Vagina (tissue), 2 donors: Measurements from ENCODE around the gene CRAT.

Experiments
- POLR2A ChIP-seq, 2 donors: fragments of 450-650 bp; IDR thresholded peaks; one replicate each; pipeline ENCODE4 v1.6.1; 2017; ENCODE audit warnings: antibody characterized with exemption in 2 of 2, mild to moderate bottlenecking in 2 of 2, moderate library complexity in 2 of 2
- POLR2AphosphoS5 ChIP-seq, 2 donors: sonication (generic); formaldehyde crosslinking; IDR thresholded peaks; one replicate each; pipeline ENCODE4 v1.9.0; 2017; ENCODE audit warnings: antibody characterized with exemption in 2 of 2, mild to moderate bottlenecking in 2 of 2, low read depth in 1 of 2; ENCODE audit not compliant: insufficient read depth in 1 of 2
- TF ChIP-seq, protein P1 (sequence below), 3 experiments: fragments of 450-650 bp in 2 of 3; fragments of 200-600 bp in 1 of 3; sonication (generic) in 1 of 3; IDR thresholded peaks; one replicate each; pipeline ENCODE4 v1.5.1; 2017 to 2019; ENCODE audit warnings: antibody characterized with exemption in 3 of 3, mild to moderate bottlenecking in 2 of 3, moderate library complexity in 2 of 3

DNA sequence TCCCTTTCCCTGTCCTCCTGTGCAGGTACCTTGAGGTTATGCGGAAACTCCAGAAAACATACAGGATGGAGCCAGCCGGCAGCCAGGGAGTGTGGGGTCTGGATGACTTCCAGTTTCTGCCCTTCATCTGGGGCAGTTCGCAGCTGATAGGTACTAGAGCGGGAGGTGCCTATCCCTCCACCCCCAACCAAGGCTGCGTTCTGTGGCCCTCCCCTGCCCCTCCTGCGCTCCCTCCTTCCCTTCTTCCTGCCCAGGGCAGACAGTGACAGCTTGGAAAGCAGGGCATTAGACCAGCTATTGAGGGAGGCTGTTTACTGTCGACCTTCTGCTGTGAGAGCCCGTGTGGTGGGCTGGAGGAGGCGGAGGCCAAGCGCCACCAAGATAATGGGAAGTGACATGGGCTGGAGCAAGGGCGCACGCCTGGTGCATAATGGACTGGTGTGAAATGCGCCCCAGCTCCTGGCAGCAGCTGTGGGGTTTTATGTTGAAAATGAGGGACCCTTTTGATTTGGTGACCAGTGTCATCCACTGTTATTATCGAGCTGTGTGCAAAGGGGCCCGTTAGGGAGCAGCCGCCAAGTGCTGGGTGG is 25.9 kb upstream of the CRAT start:
- TF ChIP-seq, protein P1, sequence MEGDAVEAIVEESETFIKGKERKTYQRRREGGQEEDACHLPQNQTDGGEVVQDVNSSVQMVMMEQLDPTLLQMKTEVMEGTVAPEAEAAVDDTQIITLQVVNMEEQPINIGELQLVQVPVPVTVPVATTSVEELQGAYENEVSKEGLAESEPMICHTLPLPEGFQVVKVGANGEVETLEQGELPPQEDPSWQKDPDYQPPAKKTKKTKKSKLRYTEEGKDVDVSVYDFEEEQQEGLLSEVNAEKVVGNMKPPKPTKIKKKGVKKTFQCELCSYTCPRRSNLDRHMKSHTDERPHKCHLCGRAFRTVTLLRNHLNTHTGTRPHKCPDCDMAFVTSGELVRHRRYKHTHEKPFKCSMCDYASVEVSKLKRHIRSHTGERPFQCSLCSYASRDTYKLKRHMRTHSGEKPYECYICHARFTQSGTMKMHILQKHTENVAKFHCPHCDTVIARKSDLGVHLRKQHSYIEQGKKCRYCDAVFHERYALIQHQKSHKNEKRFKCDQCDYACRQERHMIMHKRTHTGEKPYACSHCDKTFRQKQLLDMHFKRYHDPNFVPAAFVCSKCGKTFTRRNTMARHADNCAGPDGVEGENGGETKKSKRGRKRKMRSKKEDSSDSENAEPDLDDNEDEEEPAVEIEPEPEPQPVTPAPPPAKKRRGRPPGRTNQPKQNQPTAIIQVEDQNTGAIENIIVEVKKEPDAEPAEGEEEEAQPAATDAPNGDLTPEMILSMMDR (IDR thresholded peaks at IDR 0.05): no peak
- TF ChIP-seq POLR2A (IDR thresholded peaks at IDR 0.05) (no peak), POLR2AphosphoS5 (IDR thresholded peaks at IDR 0.05; ENCODE audit: insufficient read depth in 1 of 2, low read depth in 1 of 2) (no peak)
